BJ (cell line): ENCODE results near the gene LRRC32. TPM values are rescaled to one million over a fixed set of nuclear protein-coding genes. Genes with fewer than 3 reads are reported as not detected.

Source experiments
- CTCF ChIA-PET: fragments of 350-600 bp; formaldehyde crosslinking; extraction: SDS; loops from one replicate; lab custom pipeline; 2021; ENCODE audit warnings: antibody characterized with exemption, inconsistent platforms; lab: Yijun Ruan, JAX
- POLR2A ChIA-PET: fragments of 300-600 bp; sonication (Branson Sonifier 250); formaldehyde crosslinking; extraction: SDS; loops from one replicate; lab custom pipeline; 2021; ENCODE audit warnings: antibody characterized with exemption; lab: Charles Lee
- DNase-seq: peaks from one replicate; pipeline ENCODE4 v3.0.0-alpha.2; 2011; ENCODE audit warnings: low read depth
- H3K27me3 ChIP-seq: 2 replicates; pipeline ENCODE4 v1.6.0; 2011; ENCODE audit warnings: low read length; ENCODE audit not compliant: control insufficient read depth, insufficient read depth
- H3K36me3 ChIP-seq: 2 replicates; pipeline ENCODE4 v1.5.1; 2011; ENCODE audit warnings: low read length; ENCODE audit not compliant: control insufficient read depth, insufficient read depth
- H3K4me3 ChIP-seq: 2 replicates; pipeline ENCODE4 v1.5.1; 2011; ENCODE audit warnings: low read depth, mild to moderate bottlenecking, control low read depth, low read length
- polyA plus RNA-seq: library from polyadenylated mRNA; depleted of rRNA; stranded (reverse); fragments of >200 nt; gene quantifications from 2 replicates; pipeline ENCODE4 v1.2.3, GENCODE V29; 2011
- TF ChIP-seq, protein P1 (sequence below): IDR thresholded peaks from 2 replicates; pipeline ENCODE4 v1.5.1; 2011; ENCODE audit warnings: low read depth, mild to moderate bottlenecking, control low read depth, inconsistent platforms, low read length, moderate library complexity; ENCODE audit not compliant: insufficient read depth

LRRC32 gene
- polyA plus RNA-seq, 1 experiment: 1.9 TPM

DNA sequence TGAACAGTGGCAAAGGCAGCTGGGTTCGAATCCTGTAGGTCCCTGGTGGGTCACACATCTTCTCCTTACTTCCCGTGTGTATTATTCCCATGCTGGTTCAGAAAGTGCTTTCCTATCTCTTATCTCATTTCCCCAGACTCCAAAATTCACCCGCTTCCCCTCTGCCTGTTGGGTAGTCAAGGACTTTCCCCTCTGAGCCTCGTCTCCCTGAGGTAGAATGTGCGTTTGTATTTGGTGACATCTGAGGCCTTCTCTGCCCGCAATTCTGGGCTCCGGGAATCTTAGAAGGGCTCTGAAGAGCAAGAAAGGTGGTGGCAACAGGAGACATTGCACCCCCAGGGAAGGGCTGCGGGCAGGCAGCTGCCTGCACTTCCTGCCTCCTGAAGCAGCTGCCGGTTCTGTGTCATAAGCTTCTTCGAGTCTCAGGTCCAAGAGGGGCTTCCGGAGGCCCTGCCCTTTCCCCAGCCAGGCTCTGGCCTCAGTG, 5.9 kb downstream of the LRRC32 start:
- TF ChIP-seq, protein P1, sequence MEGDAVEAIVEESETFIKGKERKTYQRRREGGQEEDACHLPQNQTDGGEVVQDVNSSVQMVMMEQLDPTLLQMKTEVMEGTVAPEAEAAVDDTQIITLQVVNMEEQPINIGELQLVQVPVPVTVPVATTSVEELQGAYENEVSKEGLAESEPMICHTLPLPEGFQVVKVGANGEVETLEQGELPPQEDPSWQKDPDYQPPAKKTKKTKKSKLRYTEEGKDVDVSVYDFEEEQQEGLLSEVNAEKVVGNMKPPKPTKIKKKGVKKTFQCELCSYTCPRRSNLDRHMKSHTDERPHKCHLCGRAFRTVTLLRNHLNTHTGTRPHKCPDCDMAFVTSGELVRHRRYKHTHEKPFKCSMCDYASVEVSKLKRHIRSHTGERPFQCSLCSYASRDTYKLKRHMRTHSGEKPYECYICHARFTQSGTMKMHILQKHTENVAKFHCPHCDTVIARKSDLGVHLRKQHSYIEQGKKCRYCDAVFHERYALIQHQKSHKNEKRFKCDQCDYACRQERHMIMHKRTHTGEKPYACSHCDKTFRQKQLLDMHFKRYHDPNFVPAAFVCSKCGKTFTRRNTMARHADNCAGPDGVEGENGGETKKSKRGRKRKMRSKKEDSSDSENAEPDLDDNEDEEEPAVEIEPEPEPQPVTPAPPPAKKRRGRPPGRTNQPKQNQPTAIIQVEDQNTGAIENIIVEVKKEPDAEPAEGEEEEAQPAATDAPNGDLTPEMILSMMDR: no peak
- H3K36me3 ChIP-seq: no peaks in the 10 kb centered on the region
- DNase-seq: no peak
- no peak overlapping the region for H3K4me3 ChIP-seq
- POLR2A ChIA-PET: no interaction called here
- CTCF ChIA-PET: interaction anchor here (2.0 kb wide), 1 partner anchor 113 kb away, joined by 6 read pairs; no protein-coding TSS in a partner anchor
- no peaks in the 10 kb centered on the region for H3K27me3 ChIP-seq

DNA sequence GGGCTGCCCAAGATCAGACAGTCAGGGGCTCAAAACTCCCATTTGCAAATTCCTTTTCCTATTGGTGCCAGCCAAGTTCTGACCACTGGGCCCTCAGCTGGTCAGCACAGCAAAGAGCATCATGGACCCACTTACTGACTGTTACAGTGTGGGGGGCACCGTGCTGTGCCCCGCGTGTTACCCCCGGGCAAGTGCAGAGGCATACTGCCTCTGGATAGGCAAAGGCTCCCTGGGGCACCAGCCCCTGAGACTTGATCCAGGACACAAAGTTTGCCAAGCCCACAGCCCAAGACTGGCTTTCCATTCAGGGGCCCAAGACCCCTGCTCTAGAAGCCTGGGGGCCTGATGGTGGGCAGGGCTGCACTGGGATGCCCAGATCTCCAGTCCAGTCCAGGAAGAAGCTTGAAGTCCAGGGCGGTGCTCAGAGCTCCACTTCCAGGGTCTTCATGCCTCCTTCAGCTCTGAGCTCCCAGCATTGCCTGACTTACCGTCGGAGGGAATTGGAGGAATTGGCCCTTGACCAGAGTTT, 6.6 kb downstream of the LRRC32 start:
- CTCF ChIA-PET: interaction anchor here (2.0 kb wide), 1 partner anchor 112 kb away, joined by 6 read pairs; no protein-coding TSS in a partner anchor
- POLR2A ChIA-PET: no interaction called here
- DNase-seq: no peak

DNA sequence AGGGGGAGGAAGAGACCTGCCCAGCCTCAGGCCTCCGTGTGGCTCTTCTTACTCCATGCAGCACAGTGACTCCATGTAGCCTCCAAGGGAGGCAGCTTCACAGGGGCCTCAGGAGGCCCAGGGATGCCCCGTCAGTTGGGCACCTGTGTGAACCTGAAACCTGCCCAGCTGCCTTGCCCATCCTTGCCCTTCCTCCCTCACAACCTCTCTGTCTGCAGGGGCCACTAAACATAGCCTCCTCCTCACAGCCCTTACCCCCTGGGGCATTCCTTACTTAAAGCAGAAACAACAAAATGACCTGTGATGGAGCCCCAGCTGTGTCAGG, 7.1 kb downstream of the LRRC32 start:
- no peak for DNase-seq
- H3K4me3 ChIP-seq: no peak overlapping the region
- ChIA-PET POLR2A (no interaction called here), CTCF (interaction anchor here (2.0 kb wide), 1 partner anchor 112 kb away, joined by 6 read pairs; no protein-coding TSS in a partner anchor)
- H3K36me3 ChIP-seq: no peaks in the 10 kb centered on the region
- TF ChIP-seq, protein P1: no peak
- no peaks in the 10 kb centered on the region for H3K27me3 ChIP-seq

More for the DNA sequence above, 6.6 kb downstream of the LRRC32 start:
- H3K4me3 ChIP-seq: no peak overlapping the region
- H3K36me3 ChIP-seq: no peaks in the 10 kb centered on the region
- no peaks in the 10 kb centered on the region for H3K27me3 ChIP-seq
- TF ChIP-seq, protein P1: no peak

DNA sequence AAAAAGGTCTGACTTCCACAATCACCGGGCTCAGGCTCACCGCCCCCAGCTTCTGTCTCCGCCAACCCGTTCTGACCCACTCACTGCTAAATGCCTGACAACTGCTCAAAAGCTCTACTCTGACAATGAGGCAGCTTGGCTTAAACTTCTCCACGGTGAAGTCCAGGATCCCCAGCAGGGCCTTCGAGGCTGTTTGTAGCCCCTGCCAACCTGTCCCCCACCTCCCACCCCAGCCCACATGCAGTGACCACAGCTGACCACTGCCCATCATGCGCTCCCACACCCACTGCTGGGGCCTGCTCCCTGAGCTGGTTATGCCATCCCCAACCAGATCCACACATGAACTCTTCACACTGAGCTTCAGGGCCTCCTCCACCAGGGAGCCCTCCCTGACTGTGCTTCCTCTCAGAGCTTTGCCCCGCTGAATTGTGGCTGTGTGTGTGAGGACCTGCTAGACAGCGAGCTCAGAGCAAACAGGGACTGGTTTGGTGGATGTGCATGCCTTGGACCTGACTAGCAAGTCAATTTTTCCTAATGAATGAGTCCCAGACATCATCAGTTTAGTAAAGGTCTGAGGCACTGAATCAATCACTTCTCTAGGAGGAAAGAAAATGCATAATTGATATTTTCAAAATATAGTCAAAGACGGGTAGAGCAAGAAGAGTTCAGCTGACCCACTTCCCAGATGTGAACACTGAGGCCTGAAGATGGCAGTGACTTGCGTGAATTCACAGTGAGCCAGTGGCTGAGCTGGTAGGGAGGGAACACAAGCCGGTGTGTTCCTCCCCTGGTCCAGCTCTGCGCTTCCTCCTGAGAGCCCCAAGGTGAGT, 7.7 kb downstream of the LRRC32 start:
- TF ChIP-seq, protein P1: no peak
- no peaks in the 10 kb centered on the region for H3K36me3 ChIP-seq
- POLR2A ChIA-PET: no interaction called here
- CTCF ChIA-PET: interaction anchor here (0.7 to 2.0 kb wide), 2 partner anchors 111 to 150 kb away, joined by 4 to 6 read pairs; no protein-coding TSS in a partner anchor
- H3K4me3 ChIP-seq: no peak overlapping the region
- H3K27me3 ChIP-seq: no peaks in the 10 kb centered on the region
- no peak for DNase-seq

DNA sequence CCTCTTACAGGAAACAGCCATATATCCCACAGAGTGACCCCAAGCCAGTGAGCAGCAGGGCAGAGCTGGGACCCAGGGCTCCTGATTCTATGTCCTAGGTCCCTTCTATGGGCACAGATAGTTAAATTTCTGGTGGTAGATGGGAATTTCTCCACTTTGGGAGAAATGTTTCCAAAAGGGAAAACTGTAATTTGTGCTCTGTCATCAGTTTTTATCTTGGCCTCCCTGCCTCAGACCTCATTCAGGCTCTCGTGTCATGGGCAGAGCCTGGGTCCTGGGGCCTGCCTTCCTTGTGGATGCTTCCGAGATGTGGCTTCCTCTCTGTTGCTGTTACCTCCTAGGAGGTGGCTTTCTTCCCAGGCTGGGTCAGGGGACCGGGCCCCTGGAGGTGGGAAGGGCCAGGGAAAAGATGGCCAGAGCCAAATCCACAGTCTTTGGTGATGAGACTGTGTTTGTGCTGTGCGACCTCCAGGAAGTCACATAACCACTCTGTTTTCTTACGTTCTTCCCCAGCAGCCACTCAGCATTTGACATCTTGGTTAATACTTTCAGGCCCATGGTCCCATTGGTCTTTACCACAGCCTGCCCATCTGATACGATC, 8.6 kb downstream of the LRRC32 start:
- POLR2A ChIA-PET: no interaction called here
- TF ChIP-seq, protein P1: no peak
- Histone ChIP-seq H3K4me3 (no peak overlapping the region), H3K27me3 (no peaks in the 10 kb centered on the region), H3K36me3 (no peaks in the 10 kb centered on the region)
- CTCF ChIA-PET: interaction anchor here (1.2 kb wide), 1 partner anchor 9 kb away, joined by 4 read pairs; no protein-coding TSS in a partner anchor
- DNase-seq: no peak
